Measurements from ENCODE around the gene ATP5F1D.

Gene ATP5F1D

GRCh38 chr19:1271528-1272422, 30.2 kb downstream of the ATP5F1D start:
- no peak for DNase-seq

GRCh38 chr19:1272423-1273262, 31.1 kb downstream of the ATP5F1D start:
- DNase-seq, result no peak

- no peak for DNase-seq
Measured at GRCh38 chr19:1273263-1274041, 31.9 kb downstream of the ATP5F1D start.

- DNase-seq, result no peak
Measured at GRCh38 chr19:1274081-1274851, 32.7 kb downstream of the ATP5F1D start.

- no peak for DNase-seq
Measured at GRCh38 chr19:1274852-1275259, 33.3 kb downstream of the ATP5F1D start.

- DNase-seq, result peak; percentile 92
Measured at GRCh38 chr19:1275260-1275975, 33.9 kb downstream of the ATP5F1D start, which contains the start of gene FAM174C. Gene FAM174C (plus strand): TSS chr19:1275530. CDS start chr19:1275550, 20 bp downstream.

- DNase-seq, result no peak
Measured at GRCh38 chr19:1275976-1276627, 34.6 kb downstream of the ATP5F1D start.

- DNase-seq, result no peak
Measured at GRCh38 chr19:1276628-1277022, 35.1 kb downstream of the ATP5F1D start.

GRCh38 chr19:1277061-1277460, 35.5 kb downstream of the ATP5F1D start:
- no peak for DNase-seq

- no peak for DNase-seq
Measured at GRCh38 chr19:1278074-1278473, 36.5 kb downstream of the ATP5F1D start.

- DNase-seq, result no peak
Measured at GRCh38 chr19:1278713-1279660, 37.4 kb downstream of the ATP5F1D start.

GRCh38 chr19:1279782-1280341, 38.3 kb downstream of the ATP5F1D start:
- peak; percentile 78 for DNase-seq

- DNase-seq, result no peak
Measured at GRCh38 chr19:1280636-1281568, 39.4 kb downstream of the ATP5F1D start.

GRCh38 chr19:1281569-1282287, 40.2 kb downstream of the ATP5F1D start:
- no peak for DNase-seq

- no peak for DNase-seq
Measured at GRCh38 chr19:1282588-1283206, 41.1 kb downstream of the ATP5F1D start.

GRCh38 chr19:1283207-1283916, 41.8 kb downstream of the ATP5F1D start:
- DNase-seq, result no peak
